Activated gamma-delta T cell (primary cell): Measurements from ENCODE around the gene SLC25A42.
"Not testable (repeated sequence)": the region's sequence is repeated elsewhere in the genome, so short reads cannot be mapped to it uniquely, and the experiment has no call there.

Experiments
- DNase-seq: peaks from one replicate; lab custom pipeline; 2025; lab: John Stamatoyannopoulos, UW

Gene SLC25A42

GRCh38 chr19:19068659-19069654 is 5.2 kb downstream of the SLC25A42 start:
- DNase-seq, result no peak

DNA sequence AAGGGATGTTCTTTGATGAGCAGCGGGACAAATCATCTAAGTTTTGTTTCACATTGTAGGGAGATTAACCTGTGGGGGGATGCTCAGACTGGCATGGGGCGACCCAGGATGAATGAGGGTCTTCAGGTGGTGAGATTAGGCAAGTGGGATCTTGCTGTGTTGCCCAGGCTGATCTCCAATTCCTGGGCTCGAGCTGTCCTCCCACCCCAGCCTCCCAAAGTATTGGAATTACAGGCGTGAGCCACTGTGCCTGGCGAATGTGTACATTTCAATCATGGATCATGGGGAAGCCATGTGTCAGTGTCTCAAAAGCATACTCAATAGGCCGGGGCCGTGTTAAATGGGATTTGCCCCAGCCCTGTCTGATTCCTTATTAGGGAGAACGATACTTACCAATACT is 8.1 kb downstream of the SLC25A42 start:
- DNase-seq, result no peak

DNA sequence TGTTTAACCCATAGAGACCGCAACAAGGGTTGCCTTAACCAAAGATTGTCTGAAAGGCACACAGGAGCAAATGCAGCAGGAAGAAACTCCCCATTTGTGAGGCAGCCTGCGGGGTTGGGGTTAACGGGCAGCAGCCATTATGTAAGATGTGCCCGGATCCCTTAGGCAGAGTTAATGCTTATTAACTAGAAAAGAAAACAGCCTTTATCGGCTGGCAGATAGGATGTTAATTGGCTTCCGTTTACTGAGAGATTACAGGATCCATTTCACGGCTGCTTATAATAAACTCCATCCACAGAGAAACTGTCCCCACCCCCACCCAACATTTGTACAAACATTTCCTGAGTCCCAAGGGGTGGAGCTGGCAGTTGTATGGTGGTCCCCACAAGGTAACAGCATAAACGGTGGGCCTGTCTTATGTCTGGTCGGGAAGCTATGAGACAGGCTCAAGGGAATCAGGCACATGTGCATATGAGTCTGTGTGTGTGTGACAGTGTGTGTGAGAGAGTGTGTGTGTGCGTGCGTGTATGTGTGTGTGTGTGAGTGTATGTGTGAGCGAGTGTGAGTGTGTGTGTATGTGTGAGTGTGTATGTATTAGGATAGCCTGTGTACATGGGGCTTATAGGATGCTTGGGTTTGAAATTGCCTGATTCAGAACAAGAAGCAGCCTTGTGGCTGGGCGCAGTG is 10.5 kb downstream of the SLC25A42 start:
- no peak for DNase-seq

GRCh38 chr19:19075126-19075525 is 11.3 kb downstream of the SLC25A42 start:
- no peak for DNase-seq

- DNase-seq, result no peak
These were observed 12.7 kb downstream of the SLC25A42 start for GRCh38 chr19:19076476-19076875.

DNA sequence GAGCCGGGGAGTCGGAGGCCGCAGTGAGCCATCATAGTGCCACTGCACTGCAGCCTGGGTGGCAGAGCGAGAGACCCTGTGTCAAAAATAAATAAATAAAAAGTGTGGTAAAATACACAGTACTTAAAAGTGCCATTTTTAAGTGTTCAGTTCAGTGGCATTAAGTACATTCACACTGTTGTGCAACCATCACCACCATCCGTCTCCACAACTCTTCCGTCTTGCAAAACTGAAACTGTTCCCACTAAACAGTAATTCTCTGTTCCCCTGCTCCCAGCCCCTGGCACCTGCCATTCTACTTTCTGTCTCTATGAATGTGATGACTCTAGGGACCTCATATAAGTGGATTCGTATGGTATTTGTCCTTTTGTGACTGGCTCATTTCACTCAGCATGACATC is 13.3 kb downstream of the SLC25A42 start:
- no peak for DNase-seq

- no peak for DNase-seq
These were observed 15.0 kb downstream of the SLC25A42 start for GRCh38 chr19:19078801-19079200.

DNA sequence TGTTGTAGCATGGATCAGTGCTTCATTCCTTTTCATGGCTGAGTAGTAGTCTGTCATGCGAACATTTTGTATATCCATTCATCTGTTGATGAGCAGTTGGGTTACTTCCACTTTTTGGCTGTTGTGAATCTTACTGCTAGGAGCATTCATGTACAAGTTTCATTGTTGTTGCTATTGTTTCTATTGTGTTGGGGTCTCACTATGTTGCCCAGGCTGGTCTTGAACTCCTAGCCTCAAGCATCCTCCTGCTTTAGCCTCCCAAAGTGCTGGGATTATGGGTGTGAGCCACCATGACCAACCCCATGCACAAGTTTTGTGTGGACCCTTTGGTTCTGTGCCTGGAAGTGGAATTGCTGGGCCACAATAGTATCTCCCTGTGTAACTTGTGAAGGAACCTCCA is 15.8 kb downstream of the SLC25A42 start:
- no peak for DNase-seq

- no peak for DNase-seq
These were observed 17.9 kb downstream of the SLC25A42 start for GRCh38 chr19:19081642-19082151.

GRCh38 chr19:19083413-19084178 is 19.8 kb downstream of the SLC25A42 start:
- DNase-seq, result no peak

- no peak for DNase-seq
These were observed 23.9 kb downstream of the SLC25A42 start for GRCh38 chr19:19087676-19088075.

- no peak for DNase-seq
These were observed 30.7 kb downstream of the SLC25A42 start for GRCh38 chr19:19094513-19094912.

DNA sequence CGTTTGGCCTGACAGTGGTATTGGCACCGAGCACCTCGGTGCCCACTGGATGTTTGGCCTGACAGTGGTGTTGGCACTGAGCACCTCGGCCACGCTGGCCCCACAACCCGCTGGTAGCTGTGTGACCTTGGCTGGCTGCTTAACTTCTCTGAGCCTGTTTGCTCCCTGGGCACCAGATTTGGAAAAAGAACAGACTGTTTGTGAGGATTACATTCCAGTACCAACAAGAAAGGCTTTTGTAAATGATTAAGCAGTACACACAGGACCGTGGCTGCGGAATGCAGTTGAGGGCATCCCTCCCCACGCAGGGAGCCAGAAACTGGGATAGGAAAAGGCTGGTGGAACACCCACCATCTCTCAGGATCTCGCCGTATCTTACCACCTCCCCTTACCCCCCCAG is 31.9 kb downstream of the SLC25A42 start:
- no peak for DNase-seq

- DNase-seq, result no peak
These were observed 33.1 kb downstream of the SLC25A42 start for GRCh38 chr19:19096641-19097627.

GRCh38 chr19:19098084-19098702 is 34.4 kb downstream of the SLC25A42 start:
- DNase-seq, result no peak

- DNase-seq, result no peak
These were observed 35.2 kb downstream of the SLC25A42 start for GRCh38 chr19:19098703-19099632.

DNA sequence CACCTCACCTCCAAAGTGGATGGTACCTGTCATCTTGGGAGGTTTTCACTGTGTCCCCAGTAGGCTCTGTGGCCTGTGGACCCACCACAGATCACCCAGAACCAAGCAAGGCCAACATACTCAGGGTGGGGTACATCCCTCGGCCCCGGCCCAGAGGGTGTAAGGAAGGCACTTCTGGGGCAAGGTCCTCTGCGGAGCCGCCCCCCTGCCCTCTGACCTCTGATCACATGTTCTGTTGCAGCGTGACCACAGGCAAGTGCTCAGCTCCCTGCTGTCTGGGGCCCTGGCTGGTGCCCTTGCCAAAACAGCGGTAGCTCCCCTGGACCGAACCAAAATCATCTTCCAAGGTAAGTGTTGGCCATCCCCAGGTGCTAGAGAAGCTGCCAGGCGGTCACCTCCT is 37.7 kb downstream of the SLC25A42 start:
- DNase-seq, result no peak

GRCh38 chr19:19102566-19102965 is 38.8 kb downstream of the SLC25A42 start:
- DNase-seq, result not testable (repeated sequence)

DNA sequence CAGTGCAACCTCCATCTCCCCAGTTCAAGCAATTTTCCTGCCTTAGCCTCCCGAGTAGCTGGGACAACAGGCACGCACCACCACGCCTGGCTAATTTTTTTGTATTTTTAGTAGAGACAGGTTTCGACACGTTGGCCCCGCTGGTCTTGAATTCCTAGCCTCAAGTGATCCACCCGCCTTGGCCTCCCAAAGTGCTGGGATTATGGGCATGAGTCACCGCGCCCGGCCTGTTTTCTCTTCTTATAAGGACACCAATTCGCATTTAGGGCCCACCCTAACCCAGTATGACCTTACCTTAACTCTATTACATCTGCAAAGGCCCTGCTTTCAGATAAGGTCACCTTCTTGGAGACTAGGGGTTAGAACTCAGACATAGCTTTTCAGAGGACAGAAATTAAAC is 39.4 kb downstream of the SLC25A42 start:
- DNase-seq, result no peak
